Measurements from ENCODE around the gene BRME1. TPM values are rescaled to one million over a fixed set of nuclear protein-coding genes. Genes with fewer than 3 reads are reported as not detected.
"Not testable (repeated sequence)": the region's sequence is repeated elsewhere in the genome, so short reads cannot be mapped to it uniquely, and the experiment has no call there.

The BRME1 gene
- total RNA-seq, 1 donor from 2014 or later, result 3.7 TPM

- H3K9me3 Mint-ChIP-seq (ENCODE audit: unreplicated experiment), result no peaks in the 10 kb centered on the region
- peak overlapping the region; percentile 58 for H3K27ac Mint-ChIP-seq (ENCODE audit: unreplicated experiment)
Observed at GRCh38 chr19:13859361-13859880, 46.5 kb downstream of the BRME1 start.

DNA sequence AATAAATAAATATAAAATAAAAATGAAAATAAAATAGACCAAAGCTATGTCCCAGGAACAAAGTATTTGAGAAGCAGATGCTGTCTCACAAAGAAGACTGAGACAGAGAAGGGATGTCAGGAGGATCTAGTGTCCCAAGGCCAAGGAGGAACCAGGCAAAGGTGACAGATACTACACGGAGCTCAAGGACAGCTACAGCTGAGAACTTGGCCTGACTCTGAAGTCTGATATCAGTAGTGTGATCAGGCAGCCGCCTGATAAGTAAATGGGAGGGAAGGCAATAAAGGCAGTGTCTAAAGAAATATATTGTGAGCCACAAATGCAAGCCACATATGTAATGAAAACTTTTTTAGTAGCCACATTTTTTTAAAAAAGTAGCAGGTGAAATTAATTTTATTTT is 49.4 kb downstream of the BRME1 start:
- Mint-ChIP-seq H3K36me3 (ENCODE audit: unreplicated experiment) (no peaks in the 10 kb centered on the region), H3K27ac (ENCODE audit: unreplicated experiment) (peak overlapping the region; percentile 66), H3K4me1 (ENCODE audit: unreplicated experiment) (peaks cover 45% of the 10 kb centered on the region), H3K4me3 (ENCODE audit: unreplicated experiment) (no peak overlapping the region), H3K27me3 (ENCODE audit: unreplicated experiment) (no peaks in the 10 kb centered on the region), H3K9me3 (ENCODE audit: unreplicated experiment) (no peaks in the 10 kb centered on the region)
- TF ChIP-seq CTCF (IDR thresholded peaks at IDR 0.05), result no peak
- no peak for DNase-seq (ENCODE audit: extremely low spot score, unreplicated experiment)

More at GRCh38 chr19:13859361-13859880, 46.5 kb downstream of the BRME1 start:
- H3K4me1 Mint-ChIP-seq (ENCODE audit: unreplicated experiment), result peaks cover 50% of the 10 kb centered on the region
- no peak for DNase-seq (ENCODE audit: extremely low spot score, unreplicated experiment)
- TF ChIP-seq CTCF (IDR thresholded peaks at IDR 0.05), result no peak
- no peak overlapping the region for H3K4me3 Mint-ChIP-seq (ENCODE audit: unreplicated experiment)
- H3K36me3 Mint-ChIP-seq (ENCODE audit: unreplicated experiment), result no peaks in the 10 kb centered on the region
- no peaks in the 10 kb centered on the region for H3K27me3 Mint-ChIP-seq (ENCODE audit: unreplicated experiment)

DNA sequence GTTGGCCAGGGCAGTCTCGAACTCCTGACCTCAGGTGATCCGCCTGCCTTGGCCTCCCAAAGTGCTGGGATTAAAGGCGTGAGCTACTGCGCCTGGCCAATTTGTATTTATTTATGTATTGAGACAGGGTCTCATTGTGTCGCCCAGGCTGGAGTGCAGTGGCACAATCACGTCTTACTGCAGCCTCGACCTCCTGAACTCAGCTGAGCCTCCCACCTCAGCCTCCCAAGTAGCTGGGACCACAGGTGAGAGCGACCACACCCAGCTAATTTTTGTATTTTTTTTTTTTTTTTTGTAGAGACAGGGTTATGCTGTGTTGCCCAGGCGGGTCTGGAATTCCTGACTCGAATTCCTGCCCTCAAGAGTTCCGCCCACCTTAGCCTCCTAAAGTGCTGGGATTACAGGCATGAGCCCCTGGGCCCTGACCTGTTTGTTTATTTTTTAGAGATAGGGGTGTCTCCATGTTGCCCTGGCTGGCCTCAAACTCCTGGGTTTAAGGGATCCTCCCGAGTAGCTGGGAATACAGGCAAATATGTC is 53.7 kb downstream of the BRME1 start:
- Mint-ChIP-seq H3K4me1 (ENCODE audit: unreplicated experiment) (peaks cover 54% of the 10 kb centered on the region), H3K27ac (ENCODE audit: unreplicated experiment) (peak overlapping the region; percentile 100)
- not testable (repeated sequence) for DNase-seq (ENCODE audit: extremely low spot score, unreplicated experiment); H3K9me3 Mint-ChIP-seq (ENCODE audit: unreplicated experiment); H3K36me3 Mint-ChIP-seq (ENCODE audit: unreplicated experiment); H3K27me3 Mint-ChIP-seq (ENCODE audit: unreplicated experiment); H3K4me3 Mint-ChIP-seq (ENCODE audit: unreplicated experiment)

DNA sequence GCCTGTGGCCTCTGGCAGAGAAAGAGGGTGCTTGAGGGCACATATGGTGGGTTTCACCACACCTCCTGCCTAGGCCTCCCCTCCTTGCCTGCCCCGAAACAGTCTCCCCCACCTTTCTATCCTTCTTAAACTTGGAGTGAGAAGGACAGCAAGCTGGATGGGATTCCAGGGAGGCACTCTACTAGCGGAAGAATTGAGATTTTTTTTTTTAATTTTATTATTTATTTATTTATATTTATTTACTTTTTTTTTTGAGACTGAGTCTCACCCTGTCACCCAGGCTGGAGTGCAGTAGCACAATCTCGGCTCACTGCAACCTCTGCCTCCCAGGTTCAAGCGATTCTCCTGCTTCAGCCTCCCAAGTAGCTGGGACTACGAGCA is 54.2 kb downstream of the BRME1 start:
- H3K27ac Mint-ChIP-seq (ENCODE audit: unreplicated experiment), result peak overlapping the region; percentile 100

GRCh38 chr19:13850910-13851733 is 54.8 kb downstream of the BRME1 start:
- Mint-ChIP-seq H3K4me1 (ENCODE audit: unreplicated experiment) (peaks cover 64% of the 10 kb centered on the region), H3K36me3 (ENCODE audit: unreplicated experiment) (no peaks in the 10 kb centered on the region), H3K27ac (ENCODE audit: unreplicated experiment) (peak overlapping the region; percentile 100), H3K9me3 (ENCODE audit: unreplicated experiment) (no peaks in the 10 kb centered on the region), H3K27me3 (ENCODE audit: unreplicated experiment) (no peaks in the 10 kb centered on the region), H3K4me3 (ENCODE audit: unreplicated experiment) (peak overlapping the region; percentile 62)
- no peak for TF ChIP-seq CTCF (IDR thresholded peaks at IDR 0.05)
- DNase-seq (ENCODE audit: extremely low spot score, unreplicated experiment), result peak; percentile 96

More for the DNA sequence above, 54.2 kb downstream of the BRME1 start:
- DNase-seq (ENCODE audit: extremely low spot score, unreplicated experiment); H3K27me3 Mint-ChIP-seq (ENCODE audit: unreplicated experiment); H3K36me3 Mint-ChIP-seq (ENCODE audit: unreplicated experiment); H3K9me3 Mint-ChIP-seq (ENCODE audit: unreplicated experiment): not testable (repeated sequence)
- peak overlapping the region; percentile 30 for H3K4me3 Mint-ChIP-seq (ENCODE audit: unreplicated experiment)
- peaks cover 58% of the 10 kb centered on the region for H3K4me1 Mint-ChIP-seq (ENCODE audit: unreplicated experiment)
